SK-N-MC (cell line): ENCODE results near the gene MON1B.

Experiments
- FOXP2 ChIP-seq: optimal IDR thresholded peaks from 2 replicates; pipeline ENCODE3; 2011; ENCODE audit warnings: mild to moderate bottlenecking, moderate library complexity; ENCODE audit not compliant: insufficient read depth; ENCODE audit errors: extremely low read length, control extremely low read depth
- POLR2AphosphoS5 ChIP-seq: IDR thresholded peaks from 2 replicates; pipeline ENCODE4 v1.6.1; 2012; ENCODE audit warnings: mild to moderate bottlenecking, low read depth, low read length, borderline replicate concordance

DNA sequence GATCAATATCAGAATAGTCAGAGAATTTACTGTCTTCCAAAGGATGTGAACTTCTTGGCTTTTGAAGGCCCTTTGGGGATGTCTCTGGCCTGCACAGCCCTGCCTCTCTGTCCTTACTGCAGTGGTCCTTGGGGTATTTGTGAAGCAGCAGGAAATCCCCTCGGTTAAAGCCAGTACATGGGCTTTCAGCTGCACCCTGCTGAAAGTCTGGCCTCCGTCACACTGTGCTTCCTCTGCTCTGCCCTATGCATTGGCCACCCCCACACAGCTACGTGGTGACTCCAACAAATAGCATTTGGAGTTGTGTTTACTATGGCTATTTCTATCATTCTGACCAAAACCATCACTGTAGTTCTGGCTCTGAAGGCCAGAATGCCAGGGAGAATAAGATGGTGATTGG lies 29.4 kb downstream of the MON1B start:
- TF ChIP-seq POLR2AphosphoS5 (no peak), FOXP2 (no peak)
